G401.6 (cell line): ENCODE results near the gene DNAJC16.
"Not testable (repeated sequence)": the region's sequence is repeated elsewhere in the genome, so short reads cannot be mapped to it uniquely, and the experiment has no call there.

ENCODE experiments used
- FAIRE-seq: peaks from 2 replicates; lab custom pipeline; 2012; peaks lifted over from hg19 to GRCh38; lab: Jason Lieb, UNC

The DNAJC16 gene

GRCh38 chr1:15584489-15585363, 58.1 kb downstream of the DNAJC16 start, which contains the start of gene AGMAT:
AGMAT (minus strand) TSS chr1:15585051; CDS start chr1:15584967, 84 bp downstream.
- no peak for FAIRE-seq

DNA sequence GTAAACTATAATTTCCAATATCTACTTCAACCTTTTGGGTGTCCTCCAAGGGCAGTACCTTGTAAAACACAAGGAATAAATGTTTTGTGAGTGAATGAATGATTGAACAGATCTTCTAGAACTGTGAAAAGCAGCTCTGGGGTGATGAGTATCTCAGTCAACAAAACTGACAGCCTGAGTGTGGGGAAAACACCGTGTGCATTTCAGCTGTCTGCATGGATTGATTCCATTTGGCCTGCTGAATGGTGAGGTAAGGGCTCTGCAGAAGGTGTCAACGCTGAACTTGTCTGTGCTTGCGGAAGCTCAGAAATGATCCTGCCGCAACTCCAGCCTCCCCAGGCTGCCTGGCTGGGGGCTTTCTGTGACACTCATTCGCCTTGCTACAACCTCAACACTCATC, 65.6 kb downstream of the DNAJC16 start:
- FAIRE-seq: no peak

DNA sequence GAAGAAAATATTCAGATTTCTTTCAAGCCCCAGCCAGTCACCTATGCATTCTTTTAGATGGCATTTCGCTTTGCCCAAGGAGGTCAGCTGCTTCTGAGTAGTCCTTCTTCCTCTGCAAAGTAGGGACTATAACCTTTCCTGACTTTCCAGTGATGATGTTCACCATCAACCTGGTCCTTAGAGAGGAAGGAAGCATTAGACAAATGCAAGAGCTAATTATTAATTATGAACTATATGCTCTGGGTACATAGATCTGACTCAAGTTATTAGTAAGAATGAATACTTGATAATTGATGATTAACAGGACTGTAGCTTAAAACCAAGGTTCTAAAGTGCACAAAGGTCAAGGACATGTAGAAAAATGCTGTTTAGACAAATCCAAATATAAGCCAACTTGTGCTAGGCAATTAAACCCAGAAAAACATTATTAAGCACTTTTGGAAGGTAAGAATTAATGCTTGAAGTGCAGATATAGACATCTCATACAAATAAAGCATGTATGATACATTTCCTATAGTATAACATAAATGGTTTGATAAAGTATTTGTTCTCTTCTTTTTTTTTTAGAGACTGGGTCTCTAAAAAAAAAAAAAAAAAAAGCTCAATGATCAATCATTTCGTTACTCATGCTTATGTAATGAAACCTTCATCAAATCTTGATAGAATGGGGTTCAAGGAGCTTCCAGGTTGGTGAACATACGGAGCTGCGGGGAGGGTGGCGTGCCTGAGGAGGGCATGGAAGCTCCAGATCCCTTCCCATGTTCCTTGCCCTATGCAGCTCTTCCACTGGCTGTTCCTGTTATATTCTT, 69.4 kb downstream of the DNAJC16 start:
- no peak for FAIRE-seq

- no peak for FAIRE-seq
Observed at GRCh38 chr1:15598436-15598835, 71.8 kb downstream of the DNAJC16 start.

- peak; percentile 94 for FAIRE-seq
Observed at GRCh38 chr1:15603050-15603965, 76.7 kb downstream of the DNAJC16 start.

DNA sequence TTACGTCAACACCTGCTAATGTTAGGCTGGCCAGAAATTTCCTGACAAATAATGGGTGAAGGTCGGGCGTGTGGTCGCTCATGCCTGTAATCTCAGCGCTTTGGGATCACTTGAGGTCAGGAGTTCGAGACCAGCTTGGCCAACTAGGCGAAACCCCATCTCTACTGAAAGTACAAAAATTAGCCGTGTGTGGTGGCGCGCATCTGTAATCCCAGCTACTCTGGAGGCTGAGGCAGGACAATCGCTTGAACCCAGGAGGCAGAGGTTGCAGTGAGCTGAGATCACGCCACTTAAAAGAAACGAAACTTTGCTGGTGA, 77.3 kb downstream of the DNAJC16 start:
- FAIRE-seq: not testable (repeated sequence)

GRCh38 chr1:15604400-15604799, 77.8 kb downstream of the DNAJC16 start:
- FAIRE-seq: not testable (repeated sequence)

DNA sequence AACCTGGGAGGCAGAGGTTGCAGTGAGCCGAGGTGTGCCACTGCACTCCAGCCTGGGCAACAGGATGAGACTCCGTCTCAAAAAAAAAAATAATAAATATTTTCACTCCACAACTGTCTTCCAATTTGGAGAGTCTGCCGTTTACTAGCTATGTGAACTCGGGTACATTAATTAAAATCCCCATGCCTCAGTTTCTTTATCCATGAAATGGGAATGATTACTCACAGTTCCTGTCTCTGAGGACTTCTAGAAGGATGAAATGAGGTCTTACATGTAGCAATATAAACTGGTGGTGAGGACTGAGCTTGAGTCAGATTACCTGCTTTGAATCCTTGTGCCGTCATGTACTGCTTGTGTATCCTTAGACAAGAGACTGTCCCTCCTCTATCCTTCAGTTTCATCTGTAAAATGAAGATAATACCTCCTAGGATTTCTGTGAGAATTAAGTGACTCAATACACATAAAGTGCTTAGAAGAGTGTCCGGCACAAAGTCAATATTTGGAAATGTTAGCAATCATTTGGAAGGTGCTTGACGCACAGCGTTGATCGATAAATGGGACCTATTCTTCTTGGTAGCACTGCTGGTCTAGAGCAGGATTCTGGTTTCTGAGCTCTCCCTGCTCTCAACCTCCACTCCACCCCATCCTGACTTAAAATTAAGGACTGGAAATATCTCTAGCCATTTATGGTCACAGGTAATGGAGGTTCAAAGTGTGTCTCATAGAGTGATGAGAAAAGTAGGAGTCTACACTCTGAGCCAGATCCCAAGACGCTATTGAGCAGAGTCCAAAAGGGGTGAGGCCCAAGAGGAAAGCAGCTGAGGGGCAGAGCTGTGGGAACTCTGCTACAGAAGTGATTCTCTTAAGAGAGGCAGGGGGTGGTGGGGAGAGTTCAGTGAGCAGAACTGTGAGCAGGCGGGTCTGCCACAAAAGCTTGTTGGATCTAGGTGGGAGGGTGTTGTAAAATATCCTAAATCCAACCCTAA, 79.0 kb downstream of the DNAJC16 start:
- FAIRE-seq: no peak

DNA sequence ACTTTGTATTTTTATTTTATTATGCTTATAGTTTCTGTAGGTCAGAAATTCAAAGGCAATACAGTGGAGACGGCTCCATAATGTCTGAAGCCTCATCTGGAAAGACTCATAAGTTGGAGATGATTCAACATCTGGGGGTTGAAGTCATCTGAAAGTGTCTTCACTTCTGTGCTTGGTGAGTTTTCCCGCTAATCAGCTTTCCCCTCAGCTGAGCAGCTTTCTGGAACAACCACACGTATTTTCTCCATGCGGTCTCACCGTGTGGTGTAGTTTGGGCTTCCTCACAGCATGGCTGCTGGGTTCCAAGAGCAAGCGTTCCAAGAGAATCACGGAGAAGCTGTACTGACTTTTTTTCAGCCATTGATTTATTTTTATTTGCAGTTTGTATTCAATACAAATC, 83.0 kb downstream of the DNAJC16 start:
- FAIRE-seq: no peak

- FAIRE-seq: no peak
Observed at GRCh38 chr1:15610167-15610566, 83.5 kb downstream of the DNAJC16 start.

DNA sequence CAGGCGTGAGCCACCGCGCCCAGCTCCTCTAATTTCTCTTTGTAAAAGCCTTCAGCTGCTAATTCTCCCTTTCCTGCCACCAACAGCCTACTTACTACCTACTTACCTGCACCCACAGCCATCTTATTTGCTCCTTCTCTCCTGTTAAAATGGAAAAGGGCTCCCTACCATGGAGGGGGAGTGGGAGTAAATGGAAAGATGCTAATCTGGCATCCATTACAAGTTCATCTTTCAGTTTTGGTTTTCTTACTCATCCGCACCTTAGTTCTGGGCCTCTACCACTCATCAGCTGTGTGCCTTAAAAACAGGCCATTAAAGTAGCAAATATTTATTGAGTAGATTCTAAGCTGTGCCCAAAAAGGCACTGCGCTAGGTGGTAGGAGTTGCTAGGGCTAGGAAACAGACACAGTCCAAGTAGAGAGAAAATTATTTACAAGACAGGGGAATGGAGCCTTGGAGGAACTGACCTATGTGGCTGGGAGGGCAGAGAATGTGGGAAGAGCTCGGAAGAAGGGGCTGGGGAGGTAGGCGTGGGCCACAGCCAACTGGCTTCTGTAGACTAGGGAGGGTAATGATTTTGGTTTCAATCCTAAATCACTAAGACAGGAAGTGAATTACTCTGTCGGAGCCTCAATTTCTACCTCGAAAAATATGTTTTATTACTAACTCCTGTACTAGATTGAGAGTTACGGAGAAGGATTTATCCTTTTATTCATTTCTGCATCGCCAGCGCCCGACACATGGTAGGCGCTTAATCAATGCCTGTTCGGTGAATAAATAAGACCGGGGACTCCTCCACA, 89.9 kb downstream of the DNAJC16 start:
- no peak for FAIRE-seq

DNA sequence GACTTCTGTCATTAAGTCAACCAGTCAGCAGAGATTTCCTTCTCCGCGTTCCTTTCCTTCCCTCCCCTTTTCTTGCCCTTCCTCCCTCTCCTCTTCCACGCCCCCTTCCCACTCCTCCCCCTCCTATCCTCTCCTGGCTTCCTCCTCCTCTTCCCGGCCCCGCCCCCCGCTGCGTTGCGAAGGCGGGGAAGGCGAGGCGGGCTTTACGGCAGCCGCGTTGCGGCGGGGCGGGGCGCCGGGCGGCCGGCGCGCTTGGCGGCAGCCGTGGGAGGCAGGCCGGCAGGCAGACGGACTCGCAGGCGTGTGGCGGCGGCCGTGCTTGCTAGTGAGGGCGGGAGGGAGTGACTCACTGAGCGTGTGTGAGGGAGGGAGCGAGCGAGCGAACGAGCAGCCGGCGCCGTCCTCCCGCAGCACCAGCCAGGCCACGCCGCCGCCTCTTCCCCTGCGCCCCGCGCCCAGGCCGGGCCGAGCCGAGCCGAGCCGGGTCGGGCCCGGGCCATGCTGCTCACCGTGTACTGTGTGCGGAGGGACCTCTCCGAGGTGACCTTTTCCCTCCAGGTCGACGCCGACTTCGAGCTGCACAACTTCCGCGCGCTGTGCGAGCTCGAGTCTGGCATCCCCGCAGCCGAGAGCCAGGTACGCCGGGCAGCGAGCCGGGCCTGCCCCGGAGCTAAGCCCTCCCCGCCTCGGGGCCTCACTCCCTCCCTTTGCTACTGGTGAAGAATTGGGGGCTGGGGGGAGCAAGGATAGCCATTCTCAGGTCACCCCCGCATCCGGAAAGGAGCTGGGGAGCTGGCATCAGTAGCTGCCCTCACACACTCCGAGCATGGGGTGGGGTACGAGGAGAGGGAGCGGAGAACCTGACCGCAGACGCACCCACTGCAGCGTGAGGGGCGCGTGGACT, 90.8 kb downstream of the DNAJC16 start, which contains the start of gene DDI2:
Gene DDI2, plus strand, starts transcription at position 286 of the 904 bp plus-strand sequence. Its CDS starts 213 bp downstream, at position 499.
- peak; percentile 88 for FAIRE-seq

DNA sequence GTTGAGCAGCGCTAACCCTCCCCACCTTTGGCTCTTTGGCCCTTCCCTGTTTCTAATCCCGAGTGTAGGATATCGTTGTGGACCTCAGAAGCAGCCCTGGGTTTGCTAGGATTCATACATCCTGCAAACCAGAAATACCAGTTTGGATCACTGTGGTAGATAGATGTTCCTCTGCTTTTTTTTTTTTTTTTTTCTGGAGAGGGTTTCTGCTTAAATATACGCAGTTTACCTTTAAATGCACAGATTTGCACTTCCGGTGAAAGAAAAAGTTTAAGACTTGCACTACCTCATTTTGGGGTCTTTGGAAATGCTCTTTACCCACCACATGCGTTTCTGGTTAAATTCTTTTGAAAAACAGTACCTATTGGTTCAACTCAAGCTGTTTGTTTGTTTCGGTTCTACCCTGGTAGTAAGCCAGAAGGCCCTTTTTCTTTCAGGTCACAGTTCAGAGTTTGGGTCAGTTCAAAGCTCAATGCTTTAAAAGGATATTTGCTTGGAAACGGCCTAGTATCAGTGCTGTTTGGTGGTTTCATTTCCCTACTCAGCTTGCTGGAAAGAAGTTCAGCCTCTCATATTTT, 91.5 kb downstream of the DNAJC16 start:
- FAIRE-seq: no peak

DNA sequence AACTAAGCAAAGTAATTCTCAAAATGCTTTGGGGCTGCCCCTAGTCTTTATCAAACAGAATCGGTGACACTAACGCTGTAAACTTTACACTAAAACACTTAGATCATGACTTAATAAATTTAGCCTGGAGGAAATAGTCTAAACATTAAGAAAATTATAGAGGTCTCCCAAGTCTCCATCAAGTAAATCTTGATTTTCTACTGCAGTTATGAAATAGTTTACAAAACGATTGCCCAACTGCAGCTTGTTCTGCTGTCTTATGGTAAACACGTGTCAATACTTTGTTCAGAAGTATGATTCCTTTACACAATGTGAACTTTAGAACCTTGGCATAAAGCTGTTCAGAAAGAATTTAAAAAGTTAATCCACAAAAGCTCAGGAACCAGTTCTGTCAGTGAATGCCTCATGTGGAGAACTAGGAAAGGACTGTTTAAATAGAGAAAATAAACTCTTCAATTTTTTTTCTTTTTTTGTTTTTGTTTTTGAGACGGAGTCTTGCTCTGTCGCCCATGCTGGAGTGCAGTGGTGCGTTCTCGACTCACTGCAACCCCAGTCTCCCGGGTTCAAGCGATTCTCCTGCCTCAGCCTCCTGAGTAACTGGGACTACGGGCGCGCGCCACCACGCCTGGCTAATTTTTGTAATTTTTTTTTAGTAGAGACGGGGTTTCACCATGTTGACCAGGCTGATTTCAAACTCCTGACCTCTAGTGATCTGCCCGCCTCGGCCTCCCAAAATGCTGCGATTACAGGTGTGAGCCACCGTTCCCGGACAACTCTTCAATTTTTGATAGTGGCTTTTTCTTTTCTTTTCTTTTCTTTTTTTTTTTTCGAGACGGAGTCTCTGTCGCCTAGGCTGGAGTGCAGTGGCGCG, 92.2 kb downstream of the DNAJC16 start:
- no peak for FAIRE-seq

DNA sequence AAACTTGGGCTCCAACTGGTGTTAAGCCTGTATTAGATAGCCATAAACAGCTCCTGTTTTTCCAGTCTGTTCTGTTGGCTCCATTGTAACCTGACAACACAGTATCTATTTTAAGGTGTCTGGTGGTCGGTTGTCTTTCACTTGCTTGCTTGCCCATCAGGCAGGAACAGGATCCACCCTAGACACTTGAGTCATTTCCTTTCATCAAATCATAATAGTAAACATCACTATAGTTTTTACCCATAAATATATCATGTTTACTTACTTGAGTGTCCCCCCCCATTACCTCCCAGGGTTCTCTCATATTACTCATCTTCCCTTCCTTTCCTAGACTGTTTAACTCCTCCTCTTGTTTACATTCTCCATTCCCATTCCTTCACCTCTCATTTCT, 93.5 kb downstream of the DNAJC16 start:
- no peak for FAIRE-seq

DNA sequence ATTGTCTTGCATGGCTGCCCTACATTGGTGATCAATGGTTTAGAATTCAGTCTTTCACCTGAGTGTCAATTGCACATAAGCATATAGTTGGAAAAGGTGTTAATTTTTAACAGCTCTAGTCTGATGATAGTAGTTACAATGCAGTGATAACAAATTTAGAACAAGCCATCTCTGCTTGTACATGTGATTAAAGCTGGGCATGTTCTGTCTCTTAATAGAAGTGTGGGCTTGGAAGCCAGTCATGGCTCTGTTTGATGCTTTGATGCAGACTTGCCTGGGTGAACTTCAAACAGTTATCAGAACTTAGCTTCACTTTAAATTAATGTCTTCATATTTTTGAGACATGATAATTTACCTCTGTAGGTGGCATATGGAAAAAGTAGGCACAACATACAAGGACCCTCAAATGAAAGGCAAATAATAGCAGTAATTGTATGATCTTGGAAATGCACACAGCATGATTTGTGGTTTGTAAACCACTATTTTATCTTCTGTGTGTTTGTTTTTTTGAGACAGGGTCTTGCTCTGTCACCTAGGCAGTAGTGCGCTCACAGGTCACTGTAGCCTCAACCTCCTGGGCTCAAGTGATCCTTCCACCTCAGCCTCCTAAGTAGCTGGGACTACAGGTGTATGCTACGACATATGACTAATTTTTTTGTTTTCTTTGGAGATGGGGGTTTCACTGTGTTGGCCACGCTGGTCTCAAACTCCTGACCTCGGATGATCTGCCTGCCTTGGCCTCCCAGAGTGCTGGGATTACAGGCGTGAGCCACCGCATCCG, 94.4 kb downstream of the DNAJC16 start:
- FAIRE-seq: no peak

DNA sequence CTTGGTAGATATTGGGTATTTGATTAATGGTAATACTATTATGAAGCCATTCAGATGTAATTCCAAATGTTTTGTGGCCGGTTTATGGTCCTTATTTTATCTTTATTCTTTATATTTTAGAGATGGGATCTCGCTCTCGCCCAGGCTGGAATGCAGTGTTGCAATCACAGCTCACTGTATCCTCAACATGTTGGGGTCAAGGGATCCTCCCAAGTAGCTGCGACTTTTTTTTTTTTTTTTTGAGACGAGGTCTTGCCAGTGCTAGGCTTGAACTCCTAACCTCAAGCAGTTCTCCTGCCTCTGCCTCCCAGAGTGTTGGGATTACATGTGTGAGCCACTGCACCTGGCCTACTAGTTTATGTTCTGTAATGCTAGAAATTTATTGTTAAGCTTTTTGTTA, 95.3 kb downstream of the DNAJC16 start:
- FAIRE-seq: no peak
